ENCODE measurements around the gene FAM20B.
"Not testable (repeated sequence)": the region's sequence is repeated elsewhere in the genome, so short reads cannot be mapped to it uniquely, and the experiment has no call there.

Gene FAM20B, protein sequence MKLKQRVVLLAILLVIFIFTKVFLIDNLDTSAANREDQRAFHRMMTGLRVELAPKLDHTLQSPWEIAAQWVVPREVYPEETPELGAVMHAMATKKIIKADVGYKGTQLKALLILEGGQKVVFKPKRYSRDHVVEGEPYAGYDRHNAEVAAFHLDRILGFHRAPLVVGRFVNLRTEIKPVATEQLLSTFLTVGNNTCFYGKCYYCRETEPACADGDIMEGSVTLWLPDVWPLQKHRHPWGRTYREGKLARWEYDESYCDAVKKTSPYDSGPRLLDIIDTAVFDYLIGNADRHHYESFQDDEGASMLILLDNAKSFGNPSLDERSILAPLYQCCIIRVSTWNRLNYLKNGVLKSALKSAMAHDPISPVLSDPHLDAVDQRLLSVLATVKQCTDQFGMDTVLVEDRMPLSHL

DNA sequence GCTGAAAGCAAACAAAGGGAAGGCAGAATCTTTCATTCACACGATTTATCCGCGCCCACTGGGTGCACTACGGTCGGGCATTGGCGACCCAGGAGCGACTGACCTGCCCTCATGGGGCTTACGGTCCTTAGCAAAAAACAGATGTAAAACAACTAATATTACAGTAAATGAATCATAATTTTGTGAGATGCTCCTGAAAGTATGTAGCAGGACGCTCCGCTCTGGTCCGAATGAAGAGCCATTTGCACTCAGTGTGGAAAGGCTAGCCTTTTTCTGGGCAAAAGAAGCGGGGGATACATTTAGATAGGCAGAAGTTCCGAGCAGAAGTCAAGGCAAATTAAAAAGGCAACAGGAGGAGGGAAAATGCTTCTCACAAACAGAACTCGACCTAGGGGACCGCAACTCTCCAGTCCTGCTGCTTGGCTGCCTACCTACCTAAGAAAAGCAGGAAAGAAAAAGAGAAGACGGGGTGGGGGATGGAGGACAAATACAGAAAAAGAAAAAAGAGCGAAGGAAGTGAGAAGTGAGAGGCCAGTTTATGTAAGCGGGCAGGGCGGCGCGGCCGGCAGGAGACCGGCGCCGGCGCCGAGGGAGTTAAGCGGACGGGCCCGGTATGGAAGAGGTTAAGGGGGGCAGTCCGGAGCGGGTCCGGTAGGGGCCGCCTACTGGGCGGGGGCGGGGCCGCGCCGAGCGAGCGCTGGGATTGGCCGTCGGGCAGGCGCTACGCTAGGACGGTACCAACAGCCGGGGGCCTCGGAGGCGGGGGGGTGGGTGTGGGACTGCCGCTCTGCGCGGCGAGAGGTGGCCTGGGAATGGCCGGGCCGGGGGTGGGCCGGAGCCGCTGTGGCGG is at the start of gene FAM20B:
FAM20B (plus strand) TSS at position 770 of the 850 bp plus-strand sequence. CDS start 17,954 bp downstream, outside the sequence.
- DNase-seq: peak; percentile 94

DNA sequence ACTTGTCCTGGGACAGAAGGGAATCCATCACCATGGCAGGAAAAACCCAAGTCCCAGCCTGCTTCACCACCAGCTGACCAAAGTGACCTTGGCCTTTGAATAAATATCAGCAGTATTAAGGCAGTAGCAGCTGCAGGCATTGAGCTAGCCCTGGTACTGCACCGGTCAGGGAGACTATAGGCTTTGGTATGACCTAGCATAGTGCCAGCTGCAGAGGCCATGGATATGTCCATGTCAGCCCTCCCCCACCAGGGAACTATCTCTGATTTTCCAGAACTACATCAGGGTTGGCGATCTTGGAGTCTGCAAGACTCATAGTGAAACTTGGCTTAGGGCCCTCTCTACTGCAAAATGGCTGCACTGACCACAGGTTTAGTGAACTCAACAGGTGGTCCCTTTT is 49.2 kb upstream of the FAM20B start:
- no peak for DNase-seq

- DNase-seq: no peak
Observed at GRCh38 chr1:178986204-178986603, 39.5 kb upstream of the FAM20B start.

DNA sequence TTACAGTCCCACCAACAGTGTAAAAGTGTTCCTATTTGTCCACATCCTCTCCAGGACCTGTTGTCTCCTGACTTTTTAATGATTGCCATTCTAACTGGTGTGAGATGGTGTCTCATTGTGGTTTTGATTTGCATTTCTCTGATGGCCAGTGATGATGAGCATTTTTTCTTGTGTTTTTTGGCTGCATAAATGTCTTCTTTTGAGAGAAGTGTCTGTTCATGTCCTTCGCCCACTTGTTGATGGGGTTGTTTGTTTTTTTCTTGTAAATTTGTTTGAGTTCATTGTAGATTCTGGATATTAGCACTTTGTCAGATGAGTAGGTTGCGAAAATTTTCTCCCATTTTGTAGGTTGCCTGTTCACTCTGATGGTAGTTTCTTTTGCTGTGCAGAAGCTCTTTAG is 37.5 kb upstream of the FAM20B start:
- not testable (repeated sequence) for DNase-seq

DNA sequence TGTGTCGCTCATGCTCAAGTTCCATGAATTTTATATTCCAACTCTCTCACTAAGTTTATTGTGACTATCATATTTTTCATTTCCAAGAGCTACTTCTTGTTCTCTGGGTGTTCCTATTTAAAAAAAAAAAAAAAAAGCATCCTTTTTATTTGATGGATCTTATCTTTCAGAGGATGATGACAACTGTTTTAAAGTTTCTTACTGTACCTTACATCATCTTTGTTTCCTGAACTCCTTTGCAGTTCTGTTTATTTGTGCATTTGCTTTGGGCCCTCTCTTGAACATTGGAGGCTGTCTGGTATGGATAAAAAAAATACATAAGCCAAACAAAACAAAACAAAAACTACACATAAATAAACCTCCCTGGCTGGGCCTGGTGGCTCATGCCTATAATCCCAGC is 32.1 kb upstream of the FAM20B start:
- DNase-seq: no peak

- no peak for DNase-seq
Observed at GRCh38 chr1:178997428-178997827, 28.3 kb upstream of the FAM20B start.

GRCh38 chr1:178998295-178998694 is 27.4 kb upstream of the FAM20B start:
- no peak for DNase-seq

GRCh38 chr1:178999061-178999460 is 26.6 kb upstream of the FAM20B start:
- DNase-seq: no peak

GRCh38 chr1:179001451-179001850 is 24.2 kb upstream of the FAM20B start:
- DNase-seq: no peak

DNA sequence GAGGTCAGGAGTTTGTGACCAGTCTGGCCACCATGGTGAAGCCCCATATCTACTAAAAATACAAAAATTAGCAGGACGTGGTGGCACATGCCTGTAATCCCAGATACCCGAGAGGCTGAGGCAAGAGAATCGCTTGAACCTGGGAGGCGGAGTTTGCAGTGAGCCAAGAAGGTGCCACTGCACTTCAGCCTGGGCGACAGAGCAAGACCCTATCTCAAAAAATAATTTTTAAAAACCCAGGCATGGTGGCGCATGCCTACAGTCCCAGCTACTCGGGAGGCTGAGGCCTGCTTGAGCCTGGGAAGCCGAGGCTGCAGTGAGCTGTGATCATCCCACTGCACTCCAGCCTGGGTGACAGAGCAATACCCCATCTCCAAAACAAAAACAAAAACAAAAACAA is 23.6 kb upstream of the FAM20B start:
- not testable (repeated sequence) for DNase-seq

DNA sequence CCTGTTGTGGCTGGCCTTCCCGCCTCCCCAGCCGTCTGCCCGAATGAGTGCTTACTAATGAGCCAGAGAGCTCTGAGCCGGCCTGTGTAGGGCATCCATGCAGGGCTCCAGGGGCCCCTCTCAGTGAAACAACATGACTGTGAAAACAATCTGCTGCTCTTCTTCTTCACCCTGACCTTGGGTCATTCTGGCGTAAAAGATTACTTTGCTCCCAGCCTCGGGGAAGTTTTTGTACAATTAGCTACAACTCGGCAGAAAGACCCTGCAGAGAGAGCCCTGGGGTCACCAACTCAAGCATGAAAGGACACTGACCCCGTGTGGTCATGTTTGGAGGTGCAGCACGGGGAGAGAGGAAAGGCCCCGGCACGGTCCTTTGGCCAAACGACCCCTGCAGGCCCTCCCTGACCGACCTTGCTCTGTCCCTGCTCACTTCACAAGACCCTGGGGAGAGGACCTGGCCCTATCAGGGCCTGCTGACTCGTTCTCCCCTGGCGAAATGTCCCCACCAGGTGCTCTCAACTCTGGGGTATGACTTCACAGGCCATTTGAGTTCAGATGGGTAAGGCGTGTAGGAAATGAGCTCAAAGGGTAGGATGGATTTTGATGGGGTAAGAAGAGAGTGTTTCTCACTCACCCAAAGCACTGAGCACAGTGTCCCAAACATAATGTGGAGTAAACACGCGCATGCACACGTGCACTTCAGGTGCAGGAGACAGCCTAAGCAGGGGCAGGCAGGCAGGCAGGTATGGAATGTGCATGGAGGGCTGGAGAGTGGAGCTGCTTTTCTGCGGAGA is 22.9 kb upstream of the FAM20B start:
- peak; percentile 18 for DNase-seq

GRCh38 chr1:179003512-179004066 is 22.1 kb upstream of the FAM20B start:
- no peak for DNase-seq

DNA sequence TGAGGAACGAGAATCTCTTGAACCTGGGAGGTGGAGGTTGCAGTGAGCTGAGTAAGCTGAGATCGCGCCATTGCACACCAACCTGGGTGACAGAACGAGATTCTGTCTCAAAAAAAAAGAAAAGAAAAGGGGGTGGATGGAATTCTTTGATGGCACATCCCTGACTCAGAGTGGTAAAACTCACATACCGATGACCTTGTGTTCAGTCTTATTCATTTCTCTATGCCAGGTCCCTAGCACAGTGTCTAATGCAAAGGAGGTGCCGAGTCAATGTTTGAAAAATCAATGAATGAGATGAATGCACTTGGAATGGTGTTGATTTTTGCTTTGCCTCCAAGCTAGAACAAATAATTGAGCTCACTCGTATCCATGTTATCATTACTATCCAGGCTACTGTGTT is 18.5 kb upstream of the FAM20B start:
- DNase-seq: no peak

DNA sequence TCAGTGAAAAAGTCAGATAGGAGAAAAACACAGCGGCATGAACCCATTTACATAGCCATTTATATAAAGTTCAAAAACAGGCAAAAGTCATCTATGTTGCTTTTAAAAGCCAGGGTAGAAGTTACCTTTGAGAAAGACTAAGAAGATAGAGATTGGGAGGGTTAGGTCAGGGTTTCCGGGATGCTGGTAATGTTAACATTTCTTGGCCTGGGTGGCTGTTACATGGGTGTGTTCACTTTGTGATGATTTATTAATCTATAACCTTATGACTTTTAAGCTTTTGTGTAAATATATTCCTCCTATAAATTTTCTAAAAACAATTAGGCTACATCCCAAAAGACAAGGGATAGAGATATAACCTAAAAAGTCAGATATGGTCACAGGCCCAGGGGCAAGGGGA is 15.0 kb upstream of the FAM20B start:
- no peak for DNase-seq

DNA sequence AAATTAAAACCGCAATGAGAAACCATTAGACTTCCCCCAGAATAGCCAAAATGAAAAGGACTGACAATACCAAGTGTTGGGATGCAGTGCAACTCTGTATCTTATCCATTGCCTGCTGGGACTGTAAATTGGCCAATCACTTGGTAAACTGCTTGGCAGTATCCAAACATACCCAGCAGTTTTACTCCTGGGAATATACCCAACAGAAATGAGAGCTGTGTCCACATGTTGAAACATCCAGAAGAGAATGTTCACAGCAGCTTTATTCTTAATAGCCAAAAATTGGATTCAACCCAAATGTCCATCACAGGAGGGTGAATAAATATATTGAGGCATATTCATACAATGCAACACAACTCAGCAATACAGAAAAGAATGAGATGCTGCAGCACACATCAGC is 13.7 kb upstream of the FAM20B start:
- no peak for DNase-seq

GRCh38 chr1:179014123-179014522 is 11.6 kb upstream of the FAM20B start:
- no peak for DNase-seq

DNA sequence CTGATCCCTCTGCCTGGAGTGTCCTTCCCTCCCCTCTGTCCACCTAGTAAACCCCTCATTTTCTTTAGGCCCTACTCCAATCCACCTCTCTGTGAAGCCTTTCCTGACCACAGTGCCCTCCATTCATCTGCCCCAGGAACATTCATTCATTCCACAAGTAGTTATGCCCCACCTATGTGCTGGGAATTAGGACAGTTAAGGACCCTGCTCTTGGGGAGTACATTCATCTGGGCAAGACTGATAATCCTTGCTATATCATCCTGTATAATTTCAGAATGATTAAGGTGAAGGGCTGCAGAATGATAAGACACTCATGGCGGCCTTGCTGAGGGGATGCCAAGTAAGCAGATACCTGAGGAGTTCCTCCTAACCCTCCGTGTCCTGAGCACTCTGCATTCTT is 10.3 kb upstream of the FAM20B start:
- no peak for DNase-seq

DNA sequence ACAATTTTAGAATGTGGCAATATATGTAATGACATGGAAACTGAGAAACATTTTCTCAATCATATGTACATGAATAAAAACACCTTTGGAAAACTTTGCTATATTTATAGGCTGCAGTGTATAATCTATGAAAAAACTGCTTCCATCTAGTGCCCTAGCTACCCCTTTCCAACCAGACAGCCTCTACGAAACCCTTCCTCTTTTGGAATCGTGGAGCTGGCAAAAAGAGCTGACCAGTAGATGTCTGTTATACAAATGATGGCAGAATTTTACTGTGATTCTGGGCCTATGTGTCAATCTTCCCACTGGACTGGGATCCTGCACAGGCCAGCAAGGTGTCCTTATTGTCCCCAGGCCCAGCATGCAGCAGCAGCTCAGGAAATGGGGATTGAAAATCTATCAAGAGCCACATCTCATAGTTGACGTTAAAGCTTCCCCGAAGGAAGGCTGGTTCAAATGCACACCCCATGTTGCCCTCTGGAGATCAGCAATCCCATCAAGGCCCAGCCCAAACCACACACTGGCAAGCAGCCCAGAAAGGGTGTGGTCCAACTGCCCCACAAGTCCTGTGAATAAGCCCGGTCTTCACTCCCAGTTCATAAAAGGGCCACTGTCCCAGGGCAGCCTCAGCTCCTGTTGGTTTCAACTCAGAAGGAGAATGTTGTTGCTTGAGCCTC is 8.8 kb upstream of the FAM20B start:
- DNase-seq: no peak

DNA sequence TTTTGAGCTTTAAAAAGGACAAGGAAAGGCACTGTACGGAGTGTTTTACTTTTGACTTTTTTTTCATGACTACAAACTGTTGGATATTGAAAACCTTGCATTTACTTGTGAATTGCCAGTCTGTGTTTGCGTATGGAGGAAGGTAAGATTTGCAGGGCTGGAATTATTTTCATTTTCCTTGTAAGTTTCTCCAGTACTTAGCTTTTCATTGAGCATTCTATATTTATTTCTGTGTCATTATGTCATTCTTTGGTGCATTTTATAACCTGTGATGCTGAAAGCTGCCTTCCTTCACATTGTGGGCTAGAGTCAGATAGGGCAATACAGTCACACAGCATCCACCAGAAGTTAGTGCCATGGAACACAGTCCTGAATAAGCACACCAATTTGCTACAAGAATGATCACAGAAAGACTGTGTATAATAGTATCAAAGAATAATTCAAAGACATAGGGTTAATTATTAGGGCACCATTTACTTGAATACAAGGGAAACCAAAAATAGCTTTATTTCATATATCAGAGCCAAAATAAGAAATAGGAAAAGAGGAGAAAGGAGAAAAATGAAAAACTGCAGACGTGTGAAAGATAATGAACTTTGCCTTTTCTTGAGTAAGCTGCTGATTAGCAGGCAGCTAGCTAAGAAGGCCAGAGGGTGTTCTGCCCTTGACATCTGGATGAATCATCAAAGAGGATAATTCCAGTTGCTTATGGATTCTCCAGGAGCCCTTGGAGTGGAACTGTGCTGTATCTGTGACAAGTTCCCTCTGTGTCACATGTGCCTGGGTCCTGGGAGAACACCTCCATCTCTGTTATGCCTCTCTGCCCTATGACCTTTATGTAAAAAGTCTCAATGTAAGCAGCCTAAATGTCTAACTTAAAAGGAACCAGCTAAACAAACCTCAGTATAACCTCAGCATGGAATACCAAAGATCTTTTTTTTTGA is 8.0 kb upstream of the FAM20B start:
- no peak for DNase-seq

DNA sequence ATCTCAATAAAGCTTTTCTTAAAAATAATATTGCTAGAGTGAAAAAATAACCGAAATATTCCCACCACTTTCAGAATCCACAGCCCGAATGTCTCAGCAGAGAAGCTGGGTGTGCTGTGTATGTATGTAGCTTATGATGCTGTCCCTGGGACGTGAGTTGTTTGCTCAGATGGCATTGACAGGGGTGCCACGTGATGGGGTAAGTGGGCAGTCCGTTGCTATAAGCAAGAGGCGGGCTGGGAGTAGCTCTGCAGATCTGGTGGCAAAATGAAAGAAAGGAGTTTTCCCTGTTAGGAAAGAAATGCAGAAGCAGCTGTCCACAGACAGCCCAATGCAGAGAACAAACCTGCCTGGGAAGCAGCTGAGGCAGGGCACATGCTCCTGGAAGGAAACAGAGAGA is 3.8 kb upstream of the FAM20B start:
- DNase-seq: peak; percentile 10

Data from NCI-H774 (cell line).